NB4 (cell line): ENCODE measurements around the gene ZNF469.

Source experiments
- MYC ChIP-seq: IDR thresholded peaks from 2 replicates; pipeline ENCODE4 v1.6.1; 2011; ENCODE audit warnings: low read depth, low read length
- POLR2A ChIP-seq: IDR thresholded peaks from 2 replicates; pipeline ENCODE4 v1.6.1; 2011; ENCODE audit warnings: mild to moderate bottlenecking; ENCODE audit not compliant: insufficient read length; ENCODE audit errors: extremely low read depth
- TF ChIP-seq, protein P1 (sequence below): IDR thresholded peaks from one replicate; pipeline ENCODE4 v1.5.1; 2012; ENCODE audit warnings: low read depth, low read length
- TF ChIP-seq, protein P2 (sequence below): IDR thresholded peaks from 2 replicates; pipeline ENCODE4 v1.6.1; 2011; ENCODE audit warnings: low read depth, low read length

DNA sequence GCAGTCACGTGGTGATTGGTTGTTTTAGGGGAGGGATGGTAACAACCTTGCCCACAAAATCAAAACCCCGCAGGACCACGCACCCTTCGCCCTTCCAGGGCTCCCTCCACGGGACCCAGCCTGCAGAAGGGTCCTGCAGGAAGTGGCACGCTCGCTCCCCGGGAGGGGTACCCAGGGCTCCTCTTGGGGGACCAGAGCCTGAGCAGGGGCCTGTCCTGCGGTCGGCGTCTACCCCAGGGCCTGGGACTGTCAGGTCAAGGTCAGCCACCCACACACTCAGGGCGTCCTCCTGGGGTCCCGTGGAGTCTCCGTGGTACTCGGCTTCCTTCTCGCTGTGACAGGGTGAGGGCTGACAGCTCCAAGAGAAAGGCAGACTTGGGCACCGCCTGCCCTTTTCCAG lies 33.9 kb downstream of the ZNF469 start:
- TF ChIP-seq POLR2A (no peak), MYC (no peak)
- TF ChIP-seq, protein P1, sequence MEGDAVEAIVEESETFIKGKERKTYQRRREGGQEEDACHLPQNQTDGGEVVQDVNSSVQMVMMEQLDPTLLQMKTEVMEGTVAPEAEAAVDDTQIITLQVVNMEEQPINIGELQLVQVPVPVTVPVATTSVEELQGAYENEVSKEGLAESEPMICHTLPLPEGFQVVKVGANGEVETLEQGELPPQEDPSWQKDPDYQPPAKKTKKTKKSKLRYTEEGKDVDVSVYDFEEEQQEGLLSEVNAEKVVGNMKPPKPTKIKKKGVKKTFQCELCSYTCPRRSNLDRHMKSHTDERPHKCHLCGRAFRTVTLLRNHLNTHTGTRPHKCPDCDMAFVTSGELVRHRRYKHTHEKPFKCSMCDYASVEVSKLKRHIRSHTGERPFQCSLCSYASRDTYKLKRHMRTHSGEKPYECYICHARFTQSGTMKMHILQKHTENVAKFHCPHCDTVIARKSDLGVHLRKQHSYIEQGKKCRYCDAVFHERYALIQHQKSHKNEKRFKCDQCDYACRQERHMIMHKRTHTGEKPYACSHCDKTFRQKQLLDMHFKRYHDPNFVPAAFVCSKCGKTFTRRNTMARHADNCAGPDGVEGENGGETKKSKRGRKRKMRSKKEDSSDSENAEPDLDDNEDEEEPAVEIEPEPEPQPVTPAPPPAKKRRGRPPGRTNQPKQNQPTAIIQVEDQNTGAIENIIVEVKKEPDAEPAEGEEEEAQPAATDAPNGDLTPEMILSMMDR = no peak
- TF ChIP-seq, protein P2, sequence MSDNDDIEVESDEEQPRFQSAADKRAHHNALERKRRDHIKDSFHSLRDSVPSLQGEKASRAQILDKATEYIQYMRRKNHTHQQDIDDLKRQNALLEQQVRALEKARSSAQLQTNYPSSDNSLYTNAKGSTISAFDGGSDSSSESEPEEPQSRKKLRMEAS = no peak
